Adipocyte (in vitro differentiated cells): ENCODE results near the gene ZNF830.

Source experiments
- DNase-seq: peaks from one replicate; pipeline ENCODE4 v3.0.0-alpha.2; 2015; ENCODE audit warnings: low read depth
- H3K27me3 ChIP-seq: replicated peaks from 2 replicates; pipeline ENCODE4 v1.7.0; 2013; ENCODE audit warnings: mild to moderate bottlenecking, low read length, moderate library complexity; ENCODE audit not compliant: control insufficient read depth, insufficient read depth
- H3K36me3 ChIP-seq: 2 replicates; pipeline ENCODE4 v1.7.0; 2013; ENCODE audit warnings: low read length, mild to moderate bottlenecking, moderate library complexity; ENCODE audit not compliant: control insufficient read depth, insufficient read depth, severe bottlenecking
- H3K4me1 ChIP-seq: 2 replicates; pipeline ENCODE4 v1.7.0; 2013; ENCODE audit warnings: mild to moderate bottlenecking, low read length, moderate library complexity; ENCODE audit not compliant: control insufficient read depth, insufficient read depth
- H3K4me3 ChIP-seq: 2 replicates; pipeline ENCODE4 v1.7.0; 2013; ENCODE audit warnings: mild to moderate bottlenecking, low read length, moderate library complexity
- H3K9ac ChIP-seq: 2 replicates; pipeline ENCODE4 v1.7.0; 2013; ENCODE audit warnings: mild to moderate bottlenecking, low read length, moderate library complexity
- H3K9me3 ChIP-seq: 2 replicates; pipeline ENCODE4 v1.7.0; 2013; ENCODE audit warnings: mild to moderate bottlenecking, low read length, moderate library complexity; ENCODE audit not compliant: control insufficient read depth

Gene ZNF830

GRCh38 chr17:34979153-34979552, 17.8 kb downstream of the ZNF830 start:
- Histone ChIP-seq H3K27me3 (no peaks in the 10 kb centered on the region), H3K9me3 (no peaks in the 10 kb centered on the region), H3K9ac (peak overlapping the region; percentile 96), H3K36me3 (no peaks in the 10 kb centered on the region), H3K4me1 (peaks cover 18% of the 10 kb centered on the region), H3K4me3 (peak overlapping the region; percentile 84)
- no peak for DNase-seq

- Histone ChIP-seq H3K9ac (peak overlapping the region; percentile 96), H3K36me3 (no peaks in the 10 kb centered on the region), H3K27me3 (no peaks in the 10 kb centered on the region), H3K4me1 (peaks cover 18% of the 10 kb centered on the region), H3K4me3 (peak overlapping the region; percentile 84), H3K9me3 (no peaks in the 10 kb centered on the region)
- DNase-seq = peak; percentile 27
These were observed 18.5 kb downstream of the ZNF830 start for GRCh38 chr17:34979650-34980352.

- H3K4me1 ChIP-seq = peaks cover 18% of the 10 kb centered on the region
- no peaks in the 10 kb centered on the region for H3K36me3 ChIP-seq
- peak within 1 kb of the TSS; percentile 84 for H3K4me3 ChIP-seq
- H3K9me3 ChIP-seq = no peaks in the 10 kb centered on the region
- no peaks in the 10 kb centered on the region for H3K27me3 ChIP-seq
- peak; percentile 97 for DNase-seq
- H3K9ac ChIP-seq = peak within 1 kb of the TSS; percentile 96
These were observed 19.0 kb downstream of the ZNF830 start, which contains the start of gene LIG3 for GRCh38 chr17:34980353-34980680. Gene LIG3 (plus strand): TSS chr17:34980512. CDS start chr17:34983006, 2,494 bp downstream.

GRCh38 chr17:34980681-34981537, 19.6 kb downstream of the ZNF830 start:
- no peaks in the 10 kb centered on the region for H3K27me3 ChIP-seq
- H3K36me3 ChIP-seq = no peaks in the 10 kb centered on the region
- H3K4me3 ChIP-seq = peak overlapping the region; percentile 84
- DNase-seq = peak; percentile 90
- no peaks in the 10 kb centered on the region for H3K9me3 ChIP-seq
- peaks cover 18% of the 10 kb centered on the region for H3K4me1 ChIP-seq
- H3K9ac ChIP-seq = peak overlapping the region; percentile 96

GRCh38 chr17:34981538-34982241, 20.4 kb downstream of the ZNF830 start:
- no peaks in the 10 kb centered on the region for H3K27me3 ChIP-seq
- H3K4me1 ChIP-seq = peaks cover 18% of the 10 kb centered on the region
- peak; percentile 54 for DNase-seq

GRCh38 chr17:34987232-34987631, 25.9 kb downstream of the ZNF830 start:
- Histone ChIP-seq H3K9me3 (no peaks in the 10 kb centered on the region), H3K27me3 (no peaks in the 10 kb centered on the region), H3K9ac (no peak overlapping the region), H3K36me3 (peaks cover 24% of the 10 kb centered on the region), H3K4me3 (no peak overlapping the region), H3K4me1 (no peaks in the 10 kb centered on the region)
- DNase-seq = no peak

More at GRCh38 chr17:34981538-34982241, 20.4 kb downstream of the ZNF830 start:
- Histone ChIP-seq H3K4me3 (peak overlapping the region; percentile 84), H3K9me3 (no peaks in the 10 kb centered on the region), H3K36me3 (no peaks in the 10 kb centered on the region), H3K9ac (peak overlapping the region; percentile 96)

GRCh38 chr17:34988644-34989043, 27.3 kb downstream of the ZNF830 start:
- Histone ChIP-seq H3K36me3 (peaks cover 32% of the 10 kb centered on the region), H3K9ac (no peak overlapping the region), H3K27me3 (no peaks in the 10 kb centered on the region), H3K4me3 (no peak overlapping the region), H3K9me3 (no peaks in the 10 kb centered on the region), H3K4me1 (no peaks in the 10 kb centered on the region)
- DNase-seq = no peak

- Histone ChIP-seq H3K27me3 (no peaks in the 10 kb centered on the region), H3K36me3 (peaks cover 40% of the 10 kb centered on the region), H3K9me3 (no peaks in the 10 kb centered on the region), H3K4me3 (no peak overlapping the region), H3K9ac (no peak overlapping the region), H3K4me1 (no peaks in the 10 kb centered on the region)
- no peak for DNase-seq
These were observed 28.1 kb downstream of the ZNF830 start for GRCh38 chr17:34989473-34989872.

GRCh38 chr17:34990921-34991365, 29.6 kb downstream of the ZNF830 start:
- DNase-seq = peak; percentile 31
- no peak overlapping the region for H3K9ac ChIP-seq

GRCh38 chr17:34991606-34992005, 30.3 kb downstream of the ZNF830 start:
- Histone ChIP-seq H3K9ac (no peak overlapping the region), H3K36me3 (peaks cover 60% of the 10 kb centered on the region), H3K9me3 (no peaks in the 10 kb centered on the region), H3K4me1 (no peaks in the 10 kb centered on the region), H3K27me3 (no peaks in the 10 kb centered on the region), H3K4me3 (no peak overlapping the region)
- DNase-seq = no peak

More at GRCh38 chr17:34990921-34991365, 29.6 kb downstream of the ZNF830 start:
- Histone ChIP-seq H3K27me3 (no peaks in the 10 kb centered on the region), H3K4me1 (no peaks in the 10 kb centered on the region), H3K4me3 (no peak overlapping the region), H3K36me3 (peaks cover 54% of the 10 kb centered on the region), H3K9me3 (no peaks in the 10 kb centered on the region)

GRCh38 chr17:34993031-34993430, 31.7 kb downstream of the ZNF830 start:
- Histone ChIP-seq H3K4me3 (no peak overlapping the region), H3K4me1 (peaks cover 8% of the 10 kb centered on the region), H3K9me3 (no peaks in the 10 kb centered on the region), H3K27me3 (no peaks in the 10 kb centered on the region), H3K9ac (no peak overlapping the region), H3K36me3 (peaks cover 61% of the 10 kb centered on the region)
- DNase-seq = no peak
